SK-N-SH (cell line): Measurements from ENCODE around the gene SPTA1. TPM values are rescaled to one million over a fixed set of nuclear protein-coding genes. Genes with fewer than 3 reads are reported as not detected.

Source experiments
- CTCF ChIA-PET: fragments of 300-600, 350-600 bp; formaldehyde crosslinking; extraction: SDS; loops from one replicate; lab custom pipeline; 2021; lab: Yijun Ruan, JAX
- POLR2A ChIA-PET: fragments of 350-600 bp; sonication (Branson Sonifier 250); formaldehyde crosslinking; extraction: SDS; loops from one replicate; lab custom pipeline; 2020; ENCODE audit warnings: antibody characterized with exemption, inconsistent platforms; lab: Yijun Ruan, JAX
- DNase-seq: peaks from one replicate; pipeline ENCODE4 v3.0.0; 2012
- H2AFZ ChIP-seq: fragments of 200-600 bp; sonication (generic); 2 replicates; pipeline ENCODE4 v1.8.1; 2016; ENCODE audit warnings: antibody characterized with exemption, mild to moderate bottlenecking, low read depth
- H3F3A ChIP-seq: fragments of 200-600 bp; sonication (generic); replicated peaks from 2 replicates; pipeline ENCODE3; 2016; ENCODE audit warnings: antibody characterized with exemption, mild to moderate bottlenecking; ENCODE audit not compliant: insufficient read depth
- H3K27ac ChIP-seq, 2 experiments: fragments of 200-500 bp in 1 of 2; fragments of 200-600 bp in 1 of 2; sonication (Bioruptor generic) in 1 of 2; sonication (generic), shearing (Covaris generic) in 1 of 2; 2 replicates each; pipeline versions ENCODE4 v1.5.1 to v1.6.1; 2014 to 2016; ENCODE audit warnings: low read depth in 2 of 2, inconsistent platforms in 1 of 2, low read length in 1 of 2, mild to moderate bottlenecking in 1 of 2, mixed read lengths in 1 of 2
- H3K27me3 ChIP-seq: fragments of 200-600 bp; sonication (generic), shearing (Covaris generic); 2 replicates; pipeline ENCODE4 v1.6.1; 2016; ENCODE audit warnings: mixed run types; ENCODE audit not compliant: insufficient read depth
- H3K36me3 ChIP-seq, 2 experiments: fragments of 200-500 bp in 1 of 2; fragments of 200-600 bp in 1 of 2; sonication (Bioruptor generic) in 1 of 2; sonication (generic) in 1 of 2; replicated peaks in 1 of 2; 2 replicates each; pipeline versions ENCODE3 to v1.5.1; 2014 to 2016; ENCODE audit warnings: low read length in 1 of 2, mild to moderate bottlenecking in 1 of 2; ENCODE audit not compliant: insufficient read depth in 2 of 2, control insufficient read depth in 1 of 2
- H3K4me1 ChIP-seq, 2 experiments: fragments of 200-500 bp in 1 of 2; fragments of 200-600 bp in 1 of 2; sonication (Bioruptor generic) in 1 of 2; sonication (generic), shearing (Covaris generic) in 1 of 2; 2 replicates each; pipeline versions ENCODE4 v1.5.1 to v1.6.1; 2014 to 2016; ENCODE audit warnings: low read depth in 1 of 2, low read length in 1 of 2, mixed run types in 1 of 2; ENCODE audit not compliant: insufficient read depth in 2 of 2, control insufficient read depth in 1 of 2
- H3K4me2 ChIP-seq: fragments of 200-600 bp; sonication (generic), shearing (Covaris generic); 2 replicates; pipeline ENCODE4 v1.6.1; 2017; ENCODE audit warnings: mixed run types
- H3K4me3 ChIP-seq, 2 experiments: fragments of 200-500 bp in 1 of 2; fragments of 200-600 bp in 1 of 2; sonication (Bioruptor generic) in 1 of 2; sonication (generic), shearing (Covaris generic) in 1 of 2; 2 replicates each; pipeline versions ENCODE4 v1.5.1 to v1.8.1; 2014 to 2016; ENCODE audit warnings: low read depth in 2 of 2, inconsistent platforms in 1 of 2, low read length in 1 of 2, mild to moderate bottlenecking in 1 of 2, mixed read lengths in 1 of 2, moderate library complexity in 1 of 2
- H3K79me2 ChIP-seq: fragments of 200-600 bp; sonication (generic); 2 replicates; pipeline ENCODE4 v1.8.1; 2017; ENCODE audit warnings: mild to moderate bottlenecking; ENCODE audit not compliant: insufficient read depth
- H3K9ac ChIP-seq: fragments of 200-600 bp; sonication (generic); 2 replicates; pipeline ENCODE4 v1.6.1; 2017; ENCODE audit warnings: mixed run types
- H3K9me2 ChIP-seq: fragments of 200-600 bp; sonication (generic); 2 replicates; pipeline ENCODE4 v1.6.1; 2017; ENCODE audit warnings: mixed run types
- H3K9me3 ChIP-seq: fragments of 200-600 bp; sonication (generic); 2 replicates; pipeline ENCODE4 v1.6.1; 2017; ENCODE audit warnings: mixed run types, mild to moderate bottlenecking, moderate library complexity
- H4K20me1 ChIP-seq: fragments of 200-600 bp; sonication (generic); 2 replicates; pipeline ENCODE4 v1.6.1; 2017; ENCODE audit warnings: mild to moderate bottlenecking, mixed run types; ENCODE audit not compliant: insufficient read depth
- CTCF ChIP-seq: fragments of 200-600 bp; sonication (generic); IDR thresholded peaks from 2 replicates; pipeline ENCODE4 v1.6.1; 2017; ENCODE audit warnings: antibody characterized with exemption, mild to moderate bottlenecking, moderate library complexity
- ELF1 ChIP-seq: IDR thresholded peaks from 2 replicates; pipeline ENCODE4 v1.4.0; 2012
- FOSL2 ChIP-seq: IDR thresholded peaks from 2 replicates; pipeline ENCODE4 v1.4.0; 2012; ENCODE audit warnings: low read depth, mild to moderate bottlenecking, moderate library complexity, borderline replicate concordance
- FOXJ3 ChIP-seq: sonication (generic); formaldehyde crosslinking; IDR thresholded peaks from 2 replicates; pipeline ENCODE4 v1.5.1; 2020; ENCODE audit warnings: mild to moderate bottlenecking, missing genetic modification reagents
- GATA2 ChIP-seq: sonication (generic); formaldehyde crosslinking; IDR thresholded peaks from 2 replicates; pipeline ENCODE4 v1.5.0; 2020; ENCODE audit warnings: mild to moderate bottlenecking, missing genetic modification reagents
- MEF2A ChIP-seq: IDR thresholded peaks from 2 replicates; pipeline ENCODE4 v1.4.0; 2012; ENCODE audit warnings: low read depth, borderline replicate concordance
- NFIC ChIP-seq: IDR thresholded peaks from 2 replicates; pipeline ENCODE4 v1.4.0; 2012; ENCODE audit warnings: borderline replicate concordance
- PBX3 ChIP-seq: IDR thresholded peaks from 2 replicates; pipeline ENCODE4; 2012
- TEAD4 ChIP-seq: IDR thresholded peaks from 2 replicates; pipeline ENCODE4 v1.4.0; 2012; ENCODE audit warnings: mild to moderate bottlenecking, borderline replicate concordance; ENCODE audit not compliant: insufficient read depth
- USF1 ChIP-seq: IDR thresholded peaks from 2 replicates; pipeline ENCODE4 v1.4.0; 2012; ENCODE audit warnings: low read depth, borderline replicate concordance
- YY1 ChIP-seq: IDR thresholded peaks from 2 replicates; pipeline ENCODE4 v1.4.0; 2012; ENCODE audit warnings: low read depth, mild to moderate bottlenecking
- ZBTB33 ChIP-seq: IDR thresholded peaks from 2 replicates; pipeline ENCODE4 v1.4.0; 2012; ENCODE audit warnings: low read depth, borderline replicate concordance
- WGBS: methylation state at CpG from one replicate; pipeline ENCODE4 v1.1.6; 2017; ENCODE audit warnings: low lambda C conversion rate; 5-methylcytosine and 5-hydroxymethylcytosine counted together
- polyA plus RNA-seq, 3 experiments: library from polyadenylated mRNA; depleted of rRNA; stranded (reverse); fragments of >200 nt; gene quantifications; 2 replicates each; pipeline ENCODE4 v1.2.3, GENCODE V29; 2012

SPTA1 gene
- polyA plus RNA-seq, 1 of the 3 experiments (the other 2 are of a cell fraction): not detected

GRCh38 chr1:158711098-158711497, 24.6 kb upstream of the SPTA1 start:
- H3K4me2 ChIP-seq: no peak overlapping the region
- H3F3A ChIP-seq: no peaks in the 10 kb centered on the region
- H3K36me3 ChIP-seq: no peaks in the 10 kb centered on the region
- WGBS: 2% methylated on average over 4 of the region's 4 CpGs
- no peak for DNase-seq
- H3K4me1 ChIP-seq: no peaks in the 10 kb centered on the region
- no peaks in the 10 kb centered on the region for H3K79me2 ChIP-seq
- H3K4me3 ChIP-seq: no peak overlapping the region
- POLR2A ChIA-PET: no interaction called here
- H3K27me3 ChIP-seq: no peaks in the 10 kb centered on the region
- H3K9me3 ChIP-seq: no peaks in the 10 kb centered on the region
- CTCF ChIA-PET: no interaction called here
- H3K27ac ChIP-seq: no peak overlapping the region
- no peaks in the 10 kb centered on the region for H3K9me2 ChIP-seq
- TF ChIP-seq ELF1 (no peak), FOXJ3 (CRISPR knock-in tag) (no peak), GATA2 (no peak), USF1 (no peak), NFIC (no peak), TEAD4 (no peak)
- no peak overlapping the region for H3K9ac ChIP-seq
- no peak overlapping the region for H2AFZ ChIP-seq
- no peaks in the 10 kb centered on the region for H4K20me1 ChIP-seq

- no peak overlapping the region for H3K4me2 ChIP-seq
- TF ChIP-seq CTCF (no peak), FOSL2 (no peak)
- TF ChIP-seq, all 33 proteins: peak for 0
- Histone ChIP-seq H3K9ac (no peak overlapping the region), H3K4me3 (no peak overlapping the region), H3K27me3 (no peaks in the 10 kb centered on the region), H4K20me1 (no peaks in the 10 kb centered on the region), H3K36me3 (no peaks in the 10 kb centered on the region), H3K27ac (no peak overlapping the region), H3K4me1 (no peaks in the 10 kb centered on the region), H3K9me2 (no peaks in the 10 kb centered on the region), H3K79me2 (no peaks in the 10 kb centered on the region), H3K9me3 (no peaks in the 10 kb centered on the region), H2AFZ (no peak overlapping the region), H3F3A (no peaks in the 10 kb centered on the region)
- DNase-seq: no peak
- 0% methylated on average over 2 of the region's 2 CpGs for WGBS
- POLR2A ChIA-PET: no interaction called here
- CTCF ChIA-PET: no interaction called here
These were observed 19.6 kb upstream of the SPTA1 start for GRCh38 chr1:158706096-158706495.

- H3K27ac ChIP-seq: no peak within 1 kb of the TSS
- 6% methylated on average over 4 of the region's 4 CpGs for WGBS
- H4K20me1 ChIP-seq: no peaks in the 10 kb centered on the region
- no peak within 1 kb of the TSS for H3K9ac ChIP-seq
- CTCF ChIA-PET: no interaction called here
- no peak within 1 kb of the TSS for H3K4me2 ChIP-seq
- DNase-seq: no peak
- H3K79me2 ChIP-seq: no peaks in the 10 kb centered on the region
- H3K9me2 ChIP-seq: no peaks in the 10 kb centered on the region
- POLR2A ChIA-PET: no interaction called here
- no peaks in the 10 kb centered on the region for H3K36me3 ChIP-seq
- H3F3A ChIP-seq: no peaks in the 10 kb centered on the region
- H3K4me1 ChIP-seq: no peaks in the 10 kb centered on the region
- H2AFZ ChIP-seq: no peak within 1 kb of the TSS
- H3K9me3 ChIP-seq: no peaks in the 10 kb centered on the region
- no peaks in the 10 kb centered on the region for H3K27me3 ChIP-seq
- H3K4me3 ChIP-seq: no peak within 1 kb of the TSS
- TF ChIP-seq MEF2A (no peak), USF1 (no peak), YY1 (no peak), ZBTB33 (no peak), PBX3 (no peak)
These were observed 14.0 kb upstream of the SPTA1 start, which contains the start of gene OR6K2 for GRCh38 chr1:158700552-158700951. Gene OR6K2 (minus strand): TSS chr1:158700652. CDS start chr1:158700652, 0 bp downstream.
